HG03354 (cell line): ENCODE data around the gene TSPAN31.

Experiments used
- ATAC-seq: cut with Tn5 transposase; IDR thresholded peaks from one replicate; pipeline ENCODE4 v1.9.1; 2021; ENCODE audit warnings: mild to moderate bottlenecking; ENCODE audit not compliant: unreplicated experiment, poor library complexity, severe bottlenecking

TSPAN31 gene

DNA sequence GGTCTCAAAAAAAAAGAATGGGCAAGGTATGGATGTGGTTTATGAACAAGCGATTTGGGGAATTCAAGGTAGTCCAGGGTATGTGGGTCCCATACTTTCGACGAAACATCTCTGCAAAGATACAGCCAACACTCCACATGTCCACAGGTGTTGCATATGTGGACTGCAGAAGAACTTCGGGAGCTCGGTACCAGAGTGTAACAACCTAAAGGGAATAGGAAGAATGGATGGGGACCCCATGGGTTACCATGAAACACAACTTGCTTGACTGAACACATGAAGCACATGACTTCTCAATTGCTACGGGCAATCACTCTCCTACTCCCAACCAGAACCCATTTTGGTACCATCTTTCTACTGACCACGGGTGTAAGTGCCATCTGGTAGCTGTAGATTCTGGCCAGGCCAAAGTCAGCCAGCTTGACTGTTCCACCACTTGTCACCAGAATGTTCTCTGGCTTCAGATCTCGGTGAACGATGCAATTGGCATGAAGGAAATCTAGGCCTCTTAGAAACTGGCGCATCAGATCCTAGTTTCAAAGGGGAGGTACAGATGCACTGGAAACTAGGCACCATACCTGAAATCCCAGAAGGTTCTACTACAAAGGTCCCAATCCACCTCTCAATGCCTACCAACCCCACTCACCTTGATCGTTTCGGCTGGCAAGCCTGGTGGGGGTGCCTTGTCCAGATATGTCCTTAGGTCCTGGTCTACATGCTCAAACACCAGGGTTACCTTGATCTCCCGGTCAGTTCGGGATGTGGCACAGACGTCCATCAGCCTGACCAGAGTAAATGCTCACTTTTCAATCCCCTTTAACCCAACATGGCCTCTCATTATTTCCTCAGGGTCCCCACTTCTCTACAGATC is 6.0 kb downstream of the TSPAN31 start:
- no peak for ATAC-seq

DNA sequence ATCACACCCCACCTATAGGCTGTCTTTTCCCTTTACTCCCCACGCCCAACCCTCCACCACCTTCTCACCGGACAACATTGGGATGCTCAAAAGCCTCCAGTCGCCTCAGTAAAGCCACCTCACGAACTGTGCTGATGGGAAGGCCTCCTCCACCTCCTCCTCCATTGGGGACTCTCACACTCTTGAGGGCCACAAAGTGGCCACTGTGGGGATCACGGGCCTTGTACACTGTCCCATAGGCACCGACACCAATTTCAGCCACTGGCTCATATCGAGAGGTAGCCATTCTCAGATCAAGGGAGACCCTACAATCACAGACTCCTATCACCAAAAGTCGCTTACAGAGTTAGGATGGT is 6.6 kb downstream of the TSPAN31 start:
- no peak for ATAC-seq

DNA sequence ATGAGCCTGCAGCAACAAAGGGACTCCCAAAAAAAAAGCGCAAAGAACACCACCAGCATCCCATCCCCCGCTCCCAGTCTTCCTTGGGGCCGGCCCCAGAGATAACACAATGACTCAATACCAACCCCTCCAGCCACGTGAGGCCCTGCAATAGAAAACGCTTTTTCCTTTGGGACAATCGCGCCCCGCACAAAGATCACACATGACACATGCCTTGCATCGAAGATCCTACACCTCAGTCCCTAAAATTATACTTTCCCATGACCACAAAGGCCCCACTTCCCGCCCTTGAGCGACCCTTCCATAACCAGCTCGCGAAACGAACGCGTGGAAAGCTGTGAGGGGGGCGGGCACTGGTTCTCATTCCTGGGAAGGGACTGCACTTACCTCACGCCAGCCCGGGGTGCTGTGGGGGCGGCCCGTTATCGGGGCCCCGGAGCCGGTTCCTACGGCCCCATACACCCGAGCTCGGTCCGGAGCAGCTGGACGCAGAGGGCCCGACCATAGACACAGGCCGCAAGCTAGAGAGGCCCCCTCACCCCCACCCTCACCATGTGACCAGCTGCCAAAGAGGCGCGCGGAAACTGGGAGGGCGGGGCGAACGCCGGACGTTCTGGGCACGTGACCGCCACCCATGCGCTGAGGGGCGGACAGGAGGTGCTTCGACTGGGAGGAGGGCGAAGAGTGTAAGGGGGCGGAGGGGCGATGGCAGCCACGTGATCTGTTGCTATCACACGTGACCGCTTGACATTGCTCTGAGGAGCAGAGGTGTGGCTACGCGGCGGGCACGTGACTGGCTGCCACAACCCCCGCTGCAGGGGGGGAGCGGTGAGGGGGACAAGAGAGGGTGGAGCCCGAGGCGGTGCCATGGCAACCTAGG is 7.2 kb downstream of the TSPAN31 start, which contains the start of gene CDK4:
Gene CDK4, minus strand, starts transcription at position 523 of the 880 bp plus-strand sequence. CDS start 593 bp downstream, outside the sequence.
- ATAC-seq: peak; percentile 76

DNA sequence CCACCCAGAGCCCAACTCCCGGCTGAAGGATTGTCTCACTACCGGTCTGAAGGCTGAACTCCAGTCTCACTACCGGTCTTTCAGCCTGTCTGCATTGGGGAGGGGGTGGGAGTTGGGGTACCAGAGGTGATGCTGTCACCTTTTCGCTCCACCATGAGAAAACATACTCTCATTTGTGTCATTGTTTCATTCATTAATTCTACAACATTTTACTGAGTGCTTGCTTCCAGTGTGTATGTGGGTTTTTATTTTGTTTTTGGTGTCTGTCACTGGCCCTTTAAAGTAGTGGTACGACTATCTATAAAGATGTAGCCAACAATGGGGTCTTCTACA is 7.8 kb downstream of the TSPAN31 start:
- no peak for ATAC-seq

DNA sequence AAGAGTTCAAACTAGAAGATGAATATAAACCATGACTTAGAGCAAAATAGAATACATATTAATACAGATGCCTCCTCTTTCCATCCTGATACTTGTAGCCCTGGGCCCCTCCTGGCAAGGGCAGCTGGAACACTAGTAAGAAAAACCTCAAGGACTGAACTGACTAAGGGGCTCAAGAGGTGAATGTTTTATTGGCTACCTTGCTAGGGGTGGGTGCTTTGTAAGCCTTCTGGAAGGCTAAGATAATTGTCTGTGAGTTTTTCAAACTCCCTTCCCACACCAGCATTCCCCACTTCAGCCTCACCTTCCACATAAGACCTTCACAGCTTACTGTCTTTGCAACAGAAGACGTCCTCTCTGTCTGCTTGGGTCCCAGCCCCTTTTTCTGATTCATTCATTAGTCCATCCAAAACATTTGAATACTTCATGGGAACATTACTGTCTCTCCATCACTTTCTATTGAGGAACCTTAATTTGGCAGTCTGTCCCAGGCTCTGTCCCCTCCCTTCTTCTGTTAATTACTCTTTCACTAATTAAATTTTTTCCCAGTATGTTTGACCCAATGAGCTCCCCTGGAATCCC is 9.0 kb downstream of the TSPAN31 start:
- no peak for ATAC-seq

DNA sequence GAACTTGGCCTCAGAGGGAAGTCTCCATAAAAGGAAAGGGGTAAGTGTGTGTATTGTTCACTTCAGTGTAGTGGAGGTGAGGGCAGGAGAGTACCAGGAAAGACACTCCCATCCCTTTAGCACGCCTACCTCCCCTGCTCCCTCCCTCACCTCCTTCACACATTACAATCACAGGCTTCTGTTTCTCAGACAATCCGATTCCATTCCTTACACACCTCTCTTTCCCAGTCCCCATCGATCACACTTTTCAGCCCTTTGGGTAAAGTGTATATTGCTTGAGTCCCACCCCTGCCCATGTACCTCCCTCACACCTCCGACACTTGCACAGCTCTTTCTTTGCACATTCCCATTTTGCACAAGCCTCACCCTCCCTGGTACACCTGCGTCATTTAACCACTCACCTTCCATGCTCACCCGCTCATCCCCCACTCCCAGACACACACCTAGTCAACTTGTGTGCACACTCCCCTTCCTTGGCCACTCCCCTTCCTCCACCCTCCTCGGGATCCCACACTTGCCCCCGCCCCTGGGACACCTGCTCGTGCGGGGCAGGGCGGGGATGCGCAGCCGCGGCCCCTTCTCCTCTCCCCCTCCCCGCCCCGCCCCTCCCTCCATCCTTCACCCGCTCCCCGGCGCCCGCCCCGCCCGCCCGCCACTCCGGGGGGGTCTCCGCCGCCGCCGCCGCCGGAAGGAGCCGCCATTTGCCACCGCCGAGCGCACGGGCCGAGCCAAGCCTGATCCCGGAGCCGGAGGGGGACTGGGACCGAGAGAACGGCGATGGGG is 9.8 kb downstream of the TSPAN31 start, which contains the start of gene MARCHF9:
Gene MARCHF9, plus strand, starts transcription at position 693 of the 783 bp plus-strand sequence. CDS start 426 bp downstream, outside the sequence.
- ATAC-seq: peak; percentile 35

DNA sequence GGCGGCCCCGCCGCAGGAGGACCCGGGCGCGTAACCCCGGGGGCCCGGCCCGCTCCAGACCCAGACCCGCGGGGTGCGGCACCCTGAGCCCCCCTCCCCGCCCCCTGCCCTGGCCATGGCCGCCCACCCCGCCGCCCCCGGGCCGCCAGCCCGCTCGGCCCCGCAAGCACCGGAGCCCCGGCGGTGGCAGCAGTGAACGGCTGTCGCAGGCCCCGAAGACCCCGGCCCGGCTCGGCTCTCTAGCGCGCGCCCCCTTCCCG is 10.3 kb downstream of the TSPAN31 start:
- ATAC-seq: no peak

DNA sequence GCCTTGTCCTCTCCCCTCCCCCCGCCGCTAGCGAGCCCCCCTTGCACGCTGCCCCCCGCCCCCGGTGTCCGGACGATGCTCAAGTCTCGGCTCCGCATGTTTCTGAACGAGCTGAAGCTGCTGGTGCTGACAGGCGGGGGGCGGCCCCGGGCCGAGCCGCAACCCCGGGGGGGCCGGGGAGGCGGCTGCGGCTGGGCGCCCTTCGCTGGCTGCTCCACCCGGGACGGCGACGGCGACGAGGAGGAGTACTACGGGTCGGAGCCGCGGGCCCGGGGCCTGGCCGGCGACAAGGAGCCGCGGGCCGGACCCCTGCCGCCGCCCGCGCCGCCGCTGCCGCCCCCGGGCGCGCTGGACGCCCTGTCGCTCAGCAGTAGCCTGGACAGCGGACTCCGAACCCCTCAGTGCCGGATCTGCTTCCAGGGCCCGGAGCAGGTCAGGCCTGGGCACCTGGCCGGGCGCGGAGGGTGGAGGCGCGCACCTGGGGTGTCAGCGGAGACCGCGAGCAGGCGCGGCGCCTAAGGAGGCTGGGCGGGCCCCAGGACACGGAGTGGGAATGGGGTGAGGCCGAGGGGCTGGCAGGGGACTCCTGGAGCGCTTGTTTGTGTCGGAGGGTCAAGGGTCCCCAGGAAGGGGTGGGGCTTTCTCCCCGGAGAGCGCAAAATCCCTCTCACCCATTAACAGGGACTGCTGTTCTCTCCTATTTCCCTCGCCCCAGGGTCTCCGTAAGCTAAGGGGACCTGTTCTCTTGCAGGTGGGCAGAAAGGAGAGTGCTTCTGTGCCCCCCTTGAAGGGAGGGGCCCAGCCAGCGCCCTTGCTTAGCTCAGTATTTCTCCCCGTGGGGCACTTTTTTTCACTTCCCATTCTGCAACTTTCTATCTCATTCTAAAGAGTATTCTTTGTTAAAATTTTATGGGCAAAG is 10.9 kb downstream of the TSPAN31 start:
- ATAC-seq: no peak

DNA sequence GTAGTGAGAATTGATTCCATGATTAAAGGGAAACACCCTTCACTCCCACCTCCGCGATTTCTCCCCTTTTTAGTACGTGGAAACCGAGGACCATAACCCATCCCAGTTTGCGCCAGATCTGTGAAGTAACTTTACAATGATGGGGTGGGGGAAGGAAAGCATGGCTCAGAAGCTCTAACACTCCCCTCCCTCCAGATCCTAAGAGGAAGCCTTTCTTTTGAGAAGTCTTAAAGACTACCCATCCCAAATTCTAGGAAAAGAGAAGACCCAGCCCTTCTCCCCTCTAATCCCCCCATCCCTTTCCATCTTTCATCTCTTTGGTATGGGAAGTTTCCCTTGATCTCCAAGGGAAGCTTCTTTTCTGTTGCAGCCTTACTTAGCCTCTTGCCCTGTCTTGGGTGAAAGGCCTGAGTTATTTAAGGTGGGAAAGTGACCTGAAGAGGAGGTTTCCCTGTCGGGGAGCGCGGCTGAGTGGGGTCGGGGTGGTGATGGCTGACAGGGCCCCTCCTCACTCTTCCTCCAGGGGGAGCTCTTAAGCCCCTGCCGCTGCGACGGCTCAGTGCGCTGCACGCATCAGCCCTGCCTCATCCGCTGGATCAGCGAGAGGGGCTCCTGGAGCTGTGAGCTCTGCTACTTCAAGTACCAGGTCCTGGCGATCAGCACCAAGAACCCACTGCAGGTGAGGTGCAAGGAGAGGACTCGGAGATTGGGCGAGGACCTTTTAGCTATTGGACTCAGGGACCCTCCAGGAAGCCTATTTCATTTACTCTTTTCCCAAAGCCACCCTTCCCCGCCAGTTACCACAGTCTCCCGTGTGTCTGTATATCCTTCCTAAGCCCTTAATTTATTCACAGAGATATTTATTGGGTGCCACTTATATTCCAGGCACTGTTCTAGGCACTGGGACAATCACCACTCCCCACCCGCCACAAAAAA is 11.8 kb downstream of the TSPAN31 start:
- ATAC-seq: peak; percentile 30

DNA sequence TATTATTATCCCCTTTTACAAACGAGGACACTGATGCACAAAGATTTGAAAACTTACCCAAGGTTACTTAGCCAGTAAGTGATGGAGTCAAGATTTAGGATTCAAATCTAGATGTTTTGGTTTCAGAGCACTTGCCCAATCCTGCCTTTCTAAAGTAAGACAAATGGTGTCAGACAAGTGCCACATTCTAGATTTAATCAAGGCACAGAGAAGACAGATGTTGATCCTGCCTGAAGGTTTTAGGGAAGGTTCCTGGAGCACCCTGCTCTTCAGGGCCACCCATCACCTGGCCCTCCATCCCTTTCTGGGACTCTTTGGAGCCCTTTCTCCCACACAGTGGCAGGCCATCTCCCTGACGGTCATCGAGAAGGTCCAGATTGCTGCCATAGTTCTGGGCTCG is 12.9 kb downstream of the TSPAN31 start:
- no peak for ATAC-seq

DNA sequence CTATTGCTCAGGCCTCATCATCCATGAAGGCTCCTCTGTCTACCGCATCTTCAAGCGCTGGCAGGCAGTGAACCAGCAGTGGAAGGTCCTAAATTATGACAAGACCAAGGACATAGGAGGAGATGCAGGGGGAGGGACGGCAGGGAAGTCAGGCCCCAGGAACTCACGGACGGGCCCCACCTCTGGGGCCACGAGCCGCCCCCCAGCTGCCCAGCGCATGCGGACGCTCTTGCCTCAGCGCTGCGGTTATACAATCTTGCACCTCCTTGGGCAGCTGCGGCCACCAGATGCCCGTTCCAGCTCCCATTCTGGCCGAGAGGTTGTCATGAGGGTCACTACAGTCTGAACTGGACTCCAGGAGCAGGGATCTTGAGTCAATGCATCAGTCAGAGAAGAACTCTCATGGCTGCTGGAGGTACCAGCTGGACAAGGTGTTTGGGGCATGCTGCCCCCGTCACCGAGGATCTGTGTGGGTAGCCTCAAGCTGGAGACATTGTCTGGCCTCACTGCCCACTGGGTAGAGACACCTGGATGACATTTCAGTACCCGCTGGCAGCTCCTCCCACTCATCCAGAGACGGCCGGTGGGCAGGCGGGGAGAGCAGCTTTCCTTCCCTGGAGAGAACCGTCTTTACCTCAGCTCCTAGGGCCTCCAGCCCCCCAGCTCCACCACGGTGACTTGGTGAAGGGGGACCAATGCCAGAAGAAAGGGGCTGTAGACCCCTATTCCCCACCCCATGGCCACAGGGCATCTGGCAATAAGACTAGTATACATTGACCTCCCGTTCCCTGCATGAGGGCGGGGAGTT is 13.9 kb downstream of the TSPAN31 start:
- no peak for ATAC-seq

DNA sequence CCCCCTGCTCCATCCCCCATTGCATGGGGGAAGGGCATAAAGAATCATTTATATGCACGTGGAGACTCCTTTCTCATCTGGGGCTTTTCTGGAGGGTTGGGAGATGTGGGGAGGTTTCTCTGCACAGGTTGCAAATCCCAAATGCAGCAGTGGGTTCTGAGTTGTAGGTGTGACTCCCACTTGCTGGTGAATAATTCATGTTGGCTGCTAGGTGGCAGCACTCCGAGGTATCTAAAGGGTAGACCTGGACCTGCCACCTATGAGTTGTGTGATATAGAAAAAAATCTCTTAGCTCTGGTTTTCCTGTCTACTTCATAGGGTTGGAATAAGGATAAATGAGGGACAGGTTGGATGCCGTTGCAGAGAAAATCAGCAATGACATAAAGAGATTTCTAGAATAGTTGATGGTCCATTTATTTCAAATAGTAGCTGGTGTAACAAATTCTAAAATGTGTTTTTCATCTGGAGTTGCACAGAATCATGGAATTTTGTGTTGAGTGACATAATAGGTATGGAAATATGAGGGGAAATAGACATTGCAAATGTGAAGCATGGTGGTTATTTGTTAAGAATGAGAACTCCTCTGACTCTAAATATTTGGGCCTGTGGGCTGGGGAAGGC is 14.6 kb downstream of the TSPAN31 start:
- ATAC-seq: peak; percentile 28

DNA sequence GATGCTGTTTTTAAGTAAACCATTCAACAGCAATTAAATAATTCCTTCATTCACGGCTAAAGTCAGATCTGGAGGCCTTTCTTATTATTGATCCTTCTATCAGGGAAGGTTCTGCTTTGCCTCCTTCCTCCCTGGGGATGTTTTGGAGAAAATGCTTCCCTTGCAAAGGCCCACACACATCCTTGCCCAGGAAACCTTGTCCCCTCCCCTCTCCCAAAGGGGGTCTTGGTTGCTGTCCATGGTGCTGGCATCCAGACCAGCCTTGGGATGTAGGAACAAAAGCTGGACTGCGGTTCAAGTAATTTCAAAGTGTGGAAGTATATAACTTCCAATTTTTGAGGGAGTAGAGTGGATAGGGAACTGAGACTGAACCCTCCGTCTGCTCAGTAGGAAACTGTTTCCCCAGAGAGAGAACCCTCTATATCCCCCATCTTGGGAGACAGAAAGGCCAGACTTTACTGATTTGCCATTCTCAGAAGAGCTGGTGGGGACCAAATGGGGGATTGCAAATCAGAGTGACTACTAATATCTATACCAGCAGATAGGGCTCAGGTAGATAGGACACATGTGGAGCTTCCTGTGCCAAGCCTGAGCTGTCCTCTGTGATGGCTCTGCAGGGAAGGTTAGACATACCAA is 15.6 kb downstream of the TSPAN31 start:
- ATAC-seq: no peak

DNA sequence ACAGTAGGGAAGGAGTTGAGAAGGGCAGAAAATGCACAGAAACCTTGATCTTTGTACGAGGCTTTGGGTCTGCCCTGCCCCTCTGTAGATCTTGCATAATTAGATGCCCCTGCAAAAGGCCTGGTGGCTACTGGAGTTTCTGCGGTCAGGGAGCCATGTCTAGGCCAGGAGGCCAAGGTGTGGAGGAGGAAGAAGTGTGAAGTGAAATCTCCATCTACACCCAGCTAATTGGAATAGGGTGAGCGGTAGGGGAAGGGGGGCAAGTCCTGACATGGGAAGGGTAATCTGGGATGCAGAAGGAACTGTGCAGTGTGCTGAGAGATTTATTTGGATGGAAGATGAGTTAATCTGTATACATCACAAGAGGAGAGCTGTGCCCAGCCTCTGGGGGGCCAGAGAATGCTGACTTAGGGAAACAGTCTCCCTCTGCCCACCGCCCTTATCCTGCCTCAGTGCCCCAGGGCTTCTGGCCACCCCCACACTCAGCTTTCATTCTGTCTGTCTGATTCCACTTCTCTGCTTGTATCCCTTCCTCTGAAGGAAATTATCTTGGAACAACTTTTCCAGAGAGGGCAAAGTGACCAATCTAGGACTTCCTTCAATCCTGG is 16.7 kb downstream of the TSPAN31 start:
- no peak for ATAC-seq

DNA sequence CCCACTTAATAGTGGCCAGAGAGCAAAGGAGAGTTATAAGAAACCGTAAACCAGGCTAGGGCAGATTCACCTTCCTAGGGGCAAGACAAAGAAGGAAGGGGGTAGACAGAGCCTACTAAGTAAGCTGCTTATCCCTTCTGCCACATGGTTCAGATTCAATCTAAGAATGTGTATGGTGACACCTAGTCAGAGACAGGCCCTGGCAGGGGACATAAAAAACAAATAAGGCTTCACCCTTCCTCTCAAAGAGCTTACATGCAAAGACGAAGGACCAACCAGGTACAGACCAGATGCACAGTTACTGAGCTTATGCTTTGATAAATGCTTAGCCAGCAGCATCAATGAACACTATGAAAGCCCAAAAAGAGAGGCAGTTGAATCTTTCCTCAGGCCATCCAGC is 17.6 kb downstream of the TSPAN31 start:
- no peak for ATAC-seq
